WERI-Rb-1 (cell line): Measurements from ENCODE around the gene NPFF.
A peak's percentile ranks its signal among the peaks of the same experiment; 100 is the strongest.

Source experiments
- DNase-seq: peaks from one replicate; pipeline ENCODE4 v3.0.0-alpha.2; 2020
- H3K27ac ChIP-seq: fragments of 250-450 bp; sonication (Bioruptor Pico); 2 replicates; pipeline ENCODE4 v1.5.1; 2020; ENCODE audit warnings: mild to moderate bottlenecking, moderate library complexity
- H3K27me3 ChIP-seq: fragments of 250-450 bp; sonication (Bioruptor Pico); 2 replicates; pipeline ENCODE4 v1.5.1; 2021; ENCODE audit warnings: mild to moderate bottlenecking, low read depth, moderate library complexity; ENCODE audit not compliant: insufficient read depth, severe bottlenecking
- H3K36me3 ChIP-seq: fragments of 250-450 bp; sonication (Bioruptor Pico); 2 replicates; pipeline ENCODE4 v1.5.1; 2020; ENCODE audit warnings: mild to moderate bottlenecking, moderate library complexity
- H3K4me3 ChIP-seq: 2 replicates; pipeline ENCODE4 v1.5.1; 2011; ENCODE audit warnings: low read depth, mild to moderate bottlenecking, control low read depth, low read length
- H3K9me3 ChIP-seq: fragments of 250-450 bp; sonication (Bioruptor Pico); 2 replicates; pipeline ENCODE4 v1.5.1; 2021; ENCODE audit warnings: mild to moderate bottlenecking, moderate library complexity; ENCODE audit not compliant: severe bottlenecking
- TF ChIP-seq, protein P1 (sequence below): IDR thresholded peaks from 2 replicates; pipeline ENCODE4 v1.5.1; 2011; ENCODE audit warnings: low read depth, mild to moderate bottlenecking, control low read depth, inconsistent platforms, low read length

The NPFF gene

DNA sequence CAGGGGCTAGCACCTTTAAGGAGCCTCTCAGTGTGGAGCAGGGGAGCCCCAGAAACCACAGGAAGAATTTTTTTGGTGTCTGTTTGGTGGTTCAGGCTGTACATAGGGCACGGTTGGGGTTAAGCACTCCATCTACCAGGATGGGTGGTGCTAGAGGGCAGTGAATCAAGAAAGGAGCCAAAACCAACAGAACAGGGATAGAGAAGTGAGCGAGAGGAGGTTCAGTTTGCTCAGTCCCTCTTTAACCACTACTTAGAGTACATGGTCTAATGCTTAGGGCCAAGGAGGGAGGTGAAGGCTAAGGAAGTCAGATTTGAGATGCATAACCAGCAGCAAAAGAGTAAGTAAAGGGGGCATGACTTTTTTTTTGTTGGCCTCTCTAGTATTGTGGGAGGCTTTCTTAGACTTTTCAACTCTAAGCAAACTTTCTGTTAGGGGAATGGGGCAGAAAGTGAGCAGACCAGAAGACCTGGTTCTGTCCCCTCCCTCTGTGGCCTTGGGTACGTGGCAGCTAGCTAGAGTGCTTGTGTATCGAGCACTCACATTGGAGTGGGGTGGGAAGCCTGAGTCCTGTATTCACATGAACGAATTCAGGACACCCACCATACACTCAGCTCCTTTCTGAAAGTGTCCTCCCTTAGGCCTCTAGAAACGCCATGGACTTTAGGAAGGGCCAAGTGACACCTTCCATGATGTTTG is 6.6 kb upstream of the NPFF start:
- Histone ChIP-seq H3K27me3 (no peaks in the 10 kb centered on the region), H3K4me3 (no peak overlapping the region), H3K9me3 (no peaks in the 10 kb centered on the region), H3K27ac (no peak overlapping the region), H3K36me3 (peaks cover 71% of the 10 kb centered on the region)
- TF ChIP-seq, protein P1, sequence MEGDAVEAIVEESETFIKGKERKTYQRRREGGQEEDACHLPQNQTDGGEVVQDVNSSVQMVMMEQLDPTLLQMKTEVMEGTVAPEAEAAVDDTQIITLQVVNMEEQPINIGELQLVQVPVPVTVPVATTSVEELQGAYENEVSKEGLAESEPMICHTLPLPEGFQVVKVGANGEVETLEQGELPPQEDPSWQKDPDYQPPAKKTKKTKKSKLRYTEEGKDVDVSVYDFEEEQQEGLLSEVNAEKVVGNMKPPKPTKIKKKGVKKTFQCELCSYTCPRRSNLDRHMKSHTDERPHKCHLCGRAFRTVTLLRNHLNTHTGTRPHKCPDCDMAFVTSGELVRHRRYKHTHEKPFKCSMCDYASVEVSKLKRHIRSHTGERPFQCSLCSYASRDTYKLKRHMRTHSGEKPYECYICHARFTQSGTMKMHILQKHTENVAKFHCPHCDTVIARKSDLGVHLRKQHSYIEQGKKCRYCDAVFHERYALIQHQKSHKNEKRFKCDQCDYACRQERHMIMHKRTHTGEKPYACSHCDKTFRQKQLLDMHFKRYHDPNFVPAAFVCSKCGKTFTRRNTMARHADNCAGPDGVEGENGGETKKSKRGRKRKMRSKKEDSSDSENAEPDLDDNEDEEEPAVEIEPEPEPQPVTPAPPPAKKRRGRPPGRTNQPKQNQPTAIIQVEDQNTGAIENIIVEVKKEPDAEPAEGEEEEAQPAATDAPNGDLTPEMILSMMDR = no peak
- DNase-seq = no peak

DNA sequence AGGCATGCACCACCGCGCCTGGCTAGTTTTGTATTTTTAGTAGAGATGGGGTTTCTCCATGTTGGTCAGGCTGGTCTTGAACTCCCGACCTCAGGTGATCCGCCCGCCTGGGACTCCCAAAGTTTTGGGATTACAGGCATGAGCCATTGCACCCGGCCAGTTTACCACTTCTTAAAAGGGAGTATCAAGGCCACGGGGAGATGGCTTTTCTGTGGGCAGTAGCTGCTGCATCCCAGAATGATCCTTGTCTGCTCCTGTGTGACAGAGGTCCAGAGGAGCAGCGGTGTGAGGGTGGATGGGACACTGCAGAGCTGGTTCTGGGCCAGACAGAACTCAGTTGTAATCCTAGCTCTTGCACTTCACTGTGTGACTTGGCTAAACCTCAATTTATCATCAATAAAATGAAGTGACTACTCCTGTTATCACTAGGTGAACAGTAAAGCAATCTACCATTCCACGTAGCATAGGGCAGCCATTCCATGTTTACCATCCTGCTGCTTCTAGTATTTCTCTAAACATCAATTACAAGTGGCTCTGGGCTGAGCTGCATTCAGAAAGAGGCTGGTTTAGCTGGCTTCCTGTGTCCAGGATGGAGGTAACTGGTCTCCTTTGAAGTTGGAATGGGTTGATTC is 3.0 kb upstream of the NPFF start:
- no peaks in the 10 kb centered on the region for H3K9me3 ChIP-seq
- H3K27me3 ChIP-seq = no peaks in the 10 kb centered on the region
- DNase-seq = no peak
- no peak overlapping the region for H3K27ac ChIP-seq
- TF ChIP-seq, protein P1 = no peak
- H3K4me3 ChIP-seq = no peak overlapping the region
- H3K36me3 ChIP-seq = peaks cover 56% of the 10 kb centered on the region

GRCh38 chr12:53508534-53509170 is 1.4 kb upstream of the NPFF start:
- Histone ChIP-seq H3K36me3 (peaks cover 56% of the 10 kb centered on the region), H3K27me3 (no peaks in the 10 kb centered on the region), H3K9me3 (no peaks in the 10 kb centered on the region), H3K4me3 (peak overlapping the region; percentile 20), H3K27ac (peak overlapping the region; percentile 90)
- DNase-seq = peak; percentile 90
- TF ChIP-seq, protein P1 = peak; percentile 94

- Histone ChIP-seq H3K27me3 (no peaks in the 10 kb centered on the region), H3K36me3 (peaks cover 60% of the 10 kb centered on the region), H3K4me3 (no peak overlapping the region), H3K27ac (peak overlapping the region; percentile 90), H3K9me3 (no peaks in the 10 kb centered on the region)
- TF ChIP-seq, protein P1 = no peak
- peak; percentile 88 for DNase-seq
Measured at GRCh38 chr12:53507603-53507885, 260 bp upstream of the NPFF start.

DNA sequence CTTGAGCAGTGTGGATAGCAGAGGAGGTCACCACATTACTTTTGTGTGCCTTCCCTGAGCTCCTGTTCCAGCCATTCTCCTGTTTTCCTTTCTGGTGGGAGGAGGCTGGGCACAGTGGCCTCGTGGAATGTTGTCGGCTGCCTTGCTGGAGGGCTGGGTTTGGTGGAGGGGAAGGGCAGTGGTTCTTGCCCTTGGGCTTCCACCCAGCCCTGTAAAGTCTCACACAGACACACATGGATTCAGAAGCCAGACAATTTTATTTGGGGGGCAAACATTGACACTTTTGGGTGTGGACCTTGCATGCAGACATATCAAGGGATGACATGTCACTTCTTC is 866 bp downstream of the NPFF start:
- Histone ChIP-seq H3K9me3 (no peaks in the 10 kb centered on the region), H3K27me3 (no peaks in the 10 kb centered on the region), H3K4me3 (no peak overlapping the region), H3K36me3 (peaks cover 50% of the 10 kb centered on the region), H3K27ac (peak overlapping the region; percentile 90)
- TF ChIP-seq, protein P1 = no peak
- no peak for DNase-seq
